ENCODE measurements around the gene PLXNA2.

The PLXNA2 gene

GRCh38 chr1:208219659-208220282, 24.4 kb downstream of the PLXNA2 start:
- no peak for DNase-seq

- no peak for DNase-seq
Observed at GRCh38 chr1:208219098-208219658, 25.0 kb downstream of the PLXNA2 start.

DNA sequence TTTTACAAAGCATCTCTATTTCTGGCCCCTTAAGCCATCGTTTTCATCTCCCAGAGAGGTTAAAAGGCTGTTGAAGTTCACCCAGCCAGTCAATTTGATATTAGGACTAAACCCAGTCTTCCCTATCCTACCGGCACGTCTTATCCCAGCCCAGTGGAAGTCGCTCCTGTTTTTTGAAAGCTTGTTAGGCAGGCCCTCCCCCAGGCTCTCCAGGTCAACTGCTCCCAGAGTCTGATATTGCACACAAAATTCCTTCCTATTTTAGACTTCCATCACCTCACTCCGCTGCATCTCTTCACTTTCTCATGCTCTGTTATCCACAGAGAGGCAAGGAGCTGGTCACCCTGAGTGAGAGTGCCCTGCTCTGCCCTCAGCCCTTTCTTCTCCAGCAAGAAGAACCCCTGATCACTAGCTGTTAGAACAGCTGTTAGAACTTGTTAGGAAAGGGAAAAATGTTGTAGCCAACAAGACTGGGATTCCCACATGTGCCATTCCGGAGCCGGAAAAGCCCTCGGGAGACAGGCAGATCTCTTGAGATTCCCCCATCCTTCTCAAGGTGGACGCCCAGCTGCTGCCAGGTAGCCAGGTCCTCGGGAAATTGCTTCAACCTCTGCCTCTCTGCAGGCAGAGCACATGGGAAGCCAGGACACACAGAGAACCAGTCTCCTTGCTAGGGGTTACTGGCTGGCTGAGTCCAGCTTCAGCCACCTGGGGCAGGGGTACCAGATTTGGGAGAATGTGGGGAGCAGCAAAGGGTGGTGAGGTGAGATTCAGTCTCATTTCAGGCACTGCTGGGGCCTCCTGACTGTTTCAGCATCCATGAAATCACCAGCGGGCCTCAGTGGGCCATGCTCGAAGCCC, 25.7 kb downstream of the PLXNA2 start:
- DNase-seq: no peak

DNA sequence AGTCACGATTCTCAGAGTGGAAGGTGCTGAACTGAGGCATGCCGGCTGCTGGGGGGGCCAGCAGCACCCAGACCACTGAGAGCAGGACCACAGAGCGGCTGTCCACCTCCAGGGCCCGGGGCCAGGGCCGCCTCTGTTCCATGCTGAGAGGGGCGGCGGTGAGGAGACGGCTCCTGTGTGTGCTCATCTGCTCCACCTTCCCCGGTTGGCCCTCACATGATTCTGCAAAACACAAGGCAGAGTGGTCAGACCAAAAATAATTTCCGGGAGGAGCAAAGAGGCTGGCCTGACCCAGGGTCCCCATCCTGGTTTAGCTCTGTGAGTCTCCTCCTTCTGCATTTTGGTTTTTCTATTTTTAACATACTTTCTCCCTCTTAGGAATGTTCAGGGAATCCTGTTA, 26.4 kb downstream of the PLXNA2 start:
- DNase-seq: no peak

DNA sequence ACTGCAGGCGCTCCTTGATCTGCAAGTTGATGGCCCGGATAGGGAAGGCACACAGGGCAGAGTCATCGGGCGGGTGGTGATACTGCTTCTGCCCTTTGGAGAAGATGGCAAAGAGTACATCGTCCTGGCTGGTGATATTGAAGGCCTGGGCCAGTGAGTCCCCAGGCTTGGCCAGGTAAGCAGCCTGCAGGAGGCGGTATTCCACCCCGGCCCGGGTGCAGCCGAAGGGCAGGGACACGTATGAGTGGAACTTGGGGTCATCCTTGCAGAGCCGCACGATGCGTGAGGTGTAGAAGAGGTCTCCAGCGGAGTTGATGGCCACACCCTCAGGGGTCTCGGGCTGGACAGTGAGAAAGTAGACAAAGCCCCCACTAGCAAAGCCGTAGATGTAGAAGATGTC, 27.4 kb downstream of the PLXNA2 start:
- no peak for DNase-seq

- DNase-seq: no peak
Observed at GRCh38 chr1:208216062-208216461, 28.1 kb downstream of the PLXNA2 start.

DNA sequence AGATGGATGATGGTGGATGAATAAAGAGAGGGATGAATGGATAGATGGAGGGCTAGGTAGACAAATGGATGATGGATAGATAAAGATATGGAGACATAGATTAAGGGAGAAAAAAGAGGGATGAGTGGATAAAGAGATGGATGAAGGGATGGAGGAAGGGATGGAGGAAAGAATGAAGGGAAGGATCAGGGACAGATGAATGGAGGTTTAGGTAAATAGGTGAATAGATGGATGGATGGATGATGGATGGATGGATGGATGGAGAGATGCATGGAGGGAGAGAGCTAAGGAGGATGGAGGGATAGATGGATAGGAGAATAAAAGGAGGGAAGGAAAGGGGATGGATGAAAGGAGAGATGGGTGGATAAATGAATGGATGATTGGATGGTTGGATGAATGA, 28.8 kb downstream of the PLXNA2 start:
- DNase-seq: no peak

DNA sequence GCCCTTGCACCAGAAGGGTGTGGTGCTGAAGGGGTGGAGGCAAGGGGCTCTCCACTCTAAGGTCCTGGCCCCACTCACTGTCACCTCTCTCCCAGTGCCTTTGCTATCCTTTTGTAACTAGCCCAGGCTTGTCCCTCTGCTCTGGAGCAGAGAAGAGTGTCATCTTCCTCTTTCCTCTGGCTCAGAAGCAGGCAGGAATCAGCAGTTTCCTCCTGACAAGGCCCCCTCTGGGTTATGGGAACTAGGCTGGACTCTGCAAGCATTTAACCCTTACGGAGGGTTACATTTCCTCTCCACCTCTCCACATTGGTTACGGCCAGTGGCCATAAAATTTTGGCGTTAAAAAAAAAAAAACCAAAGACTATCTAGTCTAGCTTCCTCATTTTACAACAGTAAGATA, 30.4 kb downstream of the PLXNA2 start:
- DNase-seq: no peak

GRCh38 chr1:208212893-208213292, 31.3 kb downstream of the PLXNA2 start:
- no peak for DNase-seq

DNA sequence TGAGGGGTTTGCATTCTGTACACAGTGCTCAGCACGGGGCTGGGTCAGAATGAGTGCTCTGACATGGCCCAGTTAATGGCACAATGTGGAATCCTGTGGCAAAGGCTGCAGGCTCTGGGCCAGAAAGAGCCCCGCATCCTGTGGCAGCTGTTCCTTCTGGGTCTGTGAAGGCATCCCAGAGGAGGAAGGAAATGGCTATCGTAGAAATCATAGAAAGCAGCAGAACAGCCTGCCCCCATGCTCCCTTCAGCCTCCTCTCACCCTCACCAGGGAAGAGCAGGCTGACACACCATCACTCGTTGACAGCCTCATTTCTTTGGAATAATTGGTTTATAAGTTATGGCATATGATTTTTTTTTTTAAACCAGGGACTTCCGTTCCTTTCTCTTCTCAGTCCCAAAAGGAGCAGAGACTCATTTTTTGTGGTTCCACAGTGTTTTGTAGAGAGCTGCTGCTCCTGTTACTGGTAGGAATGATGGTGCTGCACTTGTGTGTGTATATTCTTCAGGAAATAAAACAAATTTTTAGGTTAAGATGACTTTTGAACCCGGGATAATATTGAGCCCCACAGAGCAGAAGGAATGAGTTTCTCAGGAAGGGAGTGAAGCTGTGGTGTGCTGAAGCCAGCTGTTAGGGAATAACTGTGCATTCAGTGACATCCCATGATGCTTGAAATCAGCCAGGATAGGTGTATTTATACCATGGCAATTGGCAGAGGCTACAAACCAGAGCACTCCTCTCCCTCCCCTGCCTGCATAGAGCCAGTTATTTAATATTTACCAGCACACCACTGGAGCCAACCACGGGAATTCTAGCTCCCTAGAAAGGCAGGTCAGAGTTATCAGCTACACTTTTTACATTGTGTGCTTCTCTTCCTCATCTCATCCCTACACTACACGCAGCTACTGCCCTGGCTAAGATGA, 32.0 kb downstream of the PLXNA2 start:
- no peak for DNase-seq

GRCh38 chr1:208209896-208210589, 34.1 kb downstream of the PLXNA2 start:
- no peak for DNase-seq

DNA sequence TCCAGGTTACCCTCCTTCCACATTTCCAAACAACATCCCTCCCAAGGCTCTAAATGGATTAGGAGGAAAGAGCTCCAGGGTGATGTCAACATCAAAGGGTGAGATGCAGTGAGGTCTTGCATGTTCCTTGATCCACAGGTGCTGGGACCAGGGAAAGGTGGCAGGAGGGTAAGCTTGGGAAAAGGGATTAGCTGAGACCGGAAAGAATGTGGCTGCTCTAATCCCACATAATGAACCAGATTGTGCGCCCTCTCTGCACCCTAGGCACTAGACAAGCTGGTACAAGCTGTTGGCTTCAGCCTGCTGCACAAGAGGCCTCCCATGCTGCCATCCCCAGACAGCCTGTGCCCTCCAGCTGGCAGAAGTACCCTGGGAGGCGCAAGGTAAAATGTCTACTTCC, 34.9 kb downstream of the PLXNA2 start:
- DNase-seq: no peak

DNA sequence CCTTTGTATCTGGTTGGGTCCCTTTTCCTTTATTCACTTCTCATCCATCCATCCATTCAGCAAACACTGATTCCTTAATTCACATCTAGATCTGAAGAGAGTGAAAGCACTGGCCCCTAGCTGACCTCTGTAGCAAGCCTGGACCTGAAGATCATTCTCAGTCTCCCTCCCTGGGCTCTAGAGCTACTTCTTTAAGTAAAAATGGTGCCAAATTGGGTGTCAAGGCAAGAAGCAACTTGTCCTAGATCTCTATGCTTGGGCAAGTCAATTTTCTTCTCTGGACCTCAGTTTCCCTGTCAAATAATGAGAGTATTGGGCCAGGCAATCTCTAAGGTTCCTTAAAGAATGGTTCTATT, 36.1 kb downstream of the PLXNA2 start:
- no peak for DNase-seq

GRCh38 chr1:208207388-208208131, 36.6 kb downstream of the PLXNA2 start:
- DNase-seq: no peak

GRCh38 chr1:208206092-208206698, 38.0 kb downstream of the PLXNA2 start:
- DNase-seq: no peak

- DNase-seq: no peak
Observed at GRCh38 chr1:208205216-208206013, 38.8 kb downstream of the PLXNA2 start.

DNA sequence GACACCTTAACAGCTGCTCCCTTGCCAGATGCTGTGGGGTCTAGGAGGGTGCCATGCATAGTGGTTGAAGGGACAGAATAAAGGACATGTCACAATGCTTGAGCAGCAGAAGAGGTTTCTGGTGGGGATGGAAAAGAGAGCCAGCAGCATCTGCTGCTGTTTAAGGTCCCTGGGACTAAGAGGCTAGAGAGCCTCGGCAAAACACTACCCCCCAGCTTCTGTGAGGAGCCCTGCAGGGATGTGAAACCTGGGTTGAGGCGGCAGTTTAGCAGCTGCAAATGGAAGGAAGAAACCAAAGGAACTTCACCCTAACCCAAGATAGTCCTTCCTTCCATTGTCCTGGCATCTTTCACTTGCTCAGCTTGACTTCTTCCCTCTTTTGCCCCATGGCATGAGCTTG, 39.4 kb downstream of the PLXNA2 start:
- no peak for DNase-seq

DNA sequence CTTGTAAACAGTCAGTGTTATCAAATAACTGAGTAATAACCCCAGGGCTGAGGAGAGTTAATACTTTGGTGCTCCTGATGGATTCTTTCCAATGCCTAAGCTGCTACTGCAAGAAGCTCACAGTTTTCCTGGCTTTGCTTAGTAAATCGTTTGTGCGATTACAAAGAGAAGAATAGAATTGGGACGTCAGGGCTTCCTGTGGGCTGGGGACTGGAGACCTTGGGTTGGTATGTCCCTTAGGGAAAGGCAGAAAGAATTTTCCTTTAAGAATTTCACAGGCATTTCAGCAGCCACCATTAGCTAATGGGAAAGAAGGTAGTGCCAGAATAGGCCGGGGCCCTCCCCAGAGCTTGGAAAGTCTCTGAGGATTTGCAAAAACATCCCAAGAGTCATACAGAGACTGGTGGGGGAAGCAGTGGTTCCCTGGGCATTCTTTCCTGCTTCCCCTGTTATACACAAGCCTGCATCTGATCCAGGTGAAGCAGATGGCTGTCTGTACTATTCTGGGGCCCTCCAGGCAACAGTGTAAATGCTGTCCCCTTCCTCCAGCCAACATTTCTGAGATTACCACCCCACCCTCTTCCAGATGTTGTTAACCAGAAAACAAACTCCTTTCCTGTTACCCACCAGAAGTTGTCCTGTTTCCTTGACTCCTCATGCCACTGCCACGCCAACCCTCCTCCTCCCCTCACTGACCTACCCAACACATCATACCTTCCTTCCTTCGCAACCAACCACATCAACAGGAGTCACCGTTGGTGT, 40.2 kb downstream of the PLXNA2 start:
- DNase-seq: no peak

GRCh38 chr1:208203127-208203847, 40.9 kb downstream of the PLXNA2 start:
- DNase-seq: no peak
